HepG2 (cell line): ENCODE results near the gene MEX3A. TPM values are rescaled to one million over a fixed set of nuclear protein-coding genes. Genes with fewer than 3 reads are reported as not detected.

ENCODE experiments used
- ATAC-seq: fragments of 200-7000 bp; cut with Tn5 transposase; 3 replicates; pipeline ENCODE4 v1.9.1; 2020; ENCODE audit warnings: mild to moderate bottlenecking, moderate library complexity
- BruUV-seq: library from RNA; stranded (reverse); fragments of 400-500 nt; replicated peaks from 2 replicates; lab custom pipeline; 2021; lab: Mats Ljungman, UMichigan
- CTCF ChIA-PET: fragments of 300-600 bp; formaldehyde crosslinking; extraction: SDS; loops from one replicate; lab custom pipeline; 2021; ENCODE audit warnings: low total read pairs, inconsistent platforms, low intra/inter-chr PET ratio; lab: Yijun Ruan, JAX
- POLR2A ChIA-PET: fragments of 350-600 bp; sonication (Branson Sonifier 250); formaldehyde crosslinking; loops from one replicate; lab custom pipeline; 2020; ENCODE audit warnings: antibody characterized with exemption, inconsistent platforms; lab: Yijun Ruan, JAX
- DNase-seq: peaks from one replicate; pipeline ENCODE4 v3.0.0-alpha.2; 2015; ENCODE audit warnings: low spot score
- FAIRE-seq: peaks from 3 replicates; lab custom pipeline; 2011; peaks lifted over from hg19 to GRCh38; lab: Jason Lieb, UNC
- H2AFZ ChIP-seq: one replicate; pipeline ENCODE4 v1.6.1; 2011; ENCODE audit warnings: low read length, inconsistent platforms
- H3K27ac ChIP-seq: fragments of 300-600 bp; 3 replicates; pipeline ENCODE4 v1.8.0; 2011; ENCODE audit warnings: mixed run types, mild to moderate bottlenecking, mixed read lengths, low read length, inconsistent platforms; ENCODE audit not compliant: insufficient read depth; ENCODE audit errors: extremely low read length
- H3K27me3 ChIP-seq, 2 experiments: fragments of 200-600 bp in 1 of 2; 2 replicates in 1 of 2; 3 replicates in 1 of 2; pipeline versions ENCODE4 v1.6.0 to v1.8.0; 2011; ENCODE audit warnings: low read length in 2 of 2, mild to moderate bottlenecking in 2 of 2, moderate library complexity in 2 of 2, inconsistent platforms in 1 of 2; ENCODE audit not compliant: insufficient read depth in 2 of 2, control insufficient read depth in 1 of 2
- H3K36me3 ChIP-seq, 2 experiments: fragments of 200-600 bp in 1 of 2; replicated peaks in 1 of 2; 2 replicates in 1 of 2; 3 replicates in 1 of 2; pipeline versions ENCODE4 v1.5.1 to v1.8.0; 2011; ENCODE audit warnings: low read length in 2 of 2, inconsistent platforms in 1 of 2; ENCODE audit not compliant: insufficient read depth in 2 of 2, control insufficient read depth in 1 of 2
- H3K4me1 ChIP-seq: 2 replicates; pipeline ENCODE4 v1.5.1; 2012; ENCODE audit warnings: low read length, inconsistent platforms; ENCODE audit not compliant: insufficient read depth
- H3K4me2 ChIP-seq: 2 replicates; pipeline ENCODE4 v1.6.0; 2011; ENCODE audit warnings: low read depth, low read length, inconsistent platforms
- H3K4me3 ChIP-seq, 3 experiments: fragments of 200-600 bp in 1 of 3; sonication (generic), shearing (Covaris generic) in 1 of 3; replicated peaks in 1 of 3; 2 replicates each; pipeline ENCODE4 v1.5.1; 2011 to 2016; ENCODE audit warnings: low read length in 3 of 3, inconsistent platforms in 2 of 3, low read depth in 2 of 3, mild to moderate bottlenecking in 2 of 3, control low read depth in 1 of 3, mixed read lengths in 1 of 3; ENCODE audit not compliant: insufficient read depth in 1 of 3
- H3K79me2 ChIP-seq: one replicate; pipeline ENCODE4 v1.6.1; 2011; ENCODE audit warnings: low read length, inconsistent platforms; ENCODE audit not compliant: insufficient read depth
- H3K9ac ChIP-seq: 2 replicates; pipeline ENCODE4 v1.6.0; 2011; ENCODE audit warnings: mild to moderate bottlenecking, low read depth, low read length, inconsistent platforms; ENCODE audit not compliant: insufficient read depth
- H3K9me3 ChIP-seq: 2 replicates; pipeline ENCODE4 v1.5.1; 2012; ENCODE audit warnings: mild to moderate bottlenecking, low read length
- H4K20me1 ChIP-seq: 2 replicates; pipeline ENCODE4 v1.6.0; 2011; ENCODE audit warnings: inconsistent platforms, mild to moderate bottlenecking, low read length, moderate library complexity; ENCODE audit not compliant: insufficient read depth
- ATF5 ChIP-seq: sonication (generic); formaldehyde crosslinking; IDR thresholded peaks from 2 replicates; pipeline ENCODE4 v1.4.0; 2020; ENCODE audit warnings: mild to moderate bottlenecking, low read depth, missing genetic modification reagents
- DPF2 ChIP-seq: sonication (generic); formaldehyde crosslinking; IDR thresholded peaks from 2 replicates; pipeline ENCODE4 v1.4.0; 2020; ENCODE audit warnings: mild to moderate bottlenecking, low read depth, missing genetic modification reagents, borderline replicate concordance
- GABPA ChIP-seq, 2 experiments: IDR thresholded peaks; 2 replicates each; pipeline ENCODE4 v1.6.1; 2011 to 2016; ENCODE audit warnings: low read depth in 2 of 2, low read length in 1 of 2, missing biosample characterization in 1 of 2, missing genetic modification characterization in 1 of 2
- HMG20A ChIP-seq: IDR thresholded peaks from 2 replicates; pipeline ENCODE4 v1.6.1; 2016; ENCODE audit warnings: borderline replicate concordance
- HNF4G ChIP-seq, 2 experiments: sonication (generic) in 1 of 2; formaldehyde crosslinking in 1 of 2; IDR thresholded peaks; 2 replicates each; pipeline versions ENCODE4 v1.4.0 to v1.6.1; 2011 to 2020; ENCODE audit warnings: borderline replicate concordance in 2 of 2, low read depth in 2 of 2, mild to moderate bottlenecking in 2 of 2, low read length in 1 of 2, missing genetic modification reagents in 1 of 2, moderate library complexity in 1 of 2
- KLF6 ChIP-seq: IDR thresholded peaks from 2 replicates; pipeline ENCODE4 v1.8.0; 2016; ENCODE audit warnings: missing biosample characterization, missing genetic modification reagents
- MAFK ChIP-seq, 2 experiments: IDR thresholded peaks in 1 of 2; conservative IDR thresholded peaks in 1 of 2; 2 replicates each; pipeline ENCODE4 v1.6.1; 2011; ENCODE audit warnings: improper control_type of control experiment in 2 of 2, low read length in 2 of 2
- MLLT10 ChIP-seq: sonication (generic); formaldehyde crosslinking; IDR thresholded peaks from 2 replicates; pipeline ENCODE4 v1.4.0; 2020; ENCODE audit warnings: missing genetic modification reagents
- MTF1 ChIP-seq: sonication (generic); formaldehyde crosslinking; IDR thresholded peaks from 2 replicates; pipeline ENCODE4 v1.5.0; 2020; ENCODE audit warnings: missing genetic modification reagents
- NFE2 ChIP-seq: sonication (generic); formaldehyde crosslinking; IDR thresholded peaks from 2 replicates; pipeline ENCODE4 v1.4.0; 2020; ENCODE audit warnings: missing genetic modification reagents
- NFYB ChIP-seq: sonication (generic); formaldehyde crosslinking; IDR thresholded peaks from 2 replicates; pipeline ENCODE4 v1.4.0; 2020; ENCODE audit warnings: missing genetic modification reagents
- SNAI1 ChIP-seq: sonication (generic); formaldehyde crosslinking; IDR thresholded peaks from 2 replicates; pipeline ENCODE4 v1.5.0; 2020; ENCODE audit warnings: mild to moderate bottlenecking, missing genetic modification reagents, borderline replicate concordance
- U2AF1 ChIP-seq: fragments of 200-400 bp; formaldehyde crosslinking; optimal IDR thresholded peaks from 2 replicates; pipeline ENCODE3; 2017; ENCODE audit warnings: mild to moderate bottlenecking, low read depth, low read length
- ZBED4 ChIP-seq: sonication (generic); formaldehyde crosslinking; IDR thresholded peaks from 2 replicates; pipeline ENCODE4 v1.4.0; 2020; ENCODE audit warnings: missing genetic modification reagents, borderline replicate concordance
- ZFP36L2 ChIP-seq: sonication (generic); formaldehyde crosslinking; IDR thresholded peaks from 2 replicates; pipeline ENCODE4 v1.4.0; 2020; ENCODE audit warnings: missing genetic modification reagents
- ZNF234 ChIP-seq: sonication (generic); formaldehyde crosslinking; conservative IDR thresholded peaks from 2 replicates; pipeline ENCODE4 v1.5.1; 2020; ENCODE audit warnings: mild to moderate bottlenecking, missing genetic modification reagents
- ZNF530 ChIP-seq: sonication (generic); formaldehyde crosslinking; IDR thresholded peaks from 2 replicates; pipeline ENCODE4 v1.5.0; 2020; ENCODE audit warnings: low read depth, mild to moderate bottlenecking, missing genetic modification reagents
- ZNF577 ChIP-seq: sonication (generic); formaldehyde crosslinking; IDR thresholded peaks from 2 replicates; pipeline ENCODE4 v1.4.0; 2020; ENCODE audit warnings: mild to moderate bottlenecking, low read depth, missing genetic modification reagents, borderline replicate concordance
- ZNF703 ChIP-seq: sonication (generic); formaldehyde crosslinking; IDR thresholded peaks from 2 replicates; pipeline ENCODE4 v1.5.1; 2020; ENCODE audit warnings: missing genetic modification reagents, mild to moderate bottlenecking, moderate library complexity, borderline replicate concordance
- WGBS: methylation state at CpG from one replicate; pipeline ENCODE4 v1.1.6; 2017; ENCODE audit warnings: low lambda C conversion rate; 5-methylcytosine and 5-hydroxymethylcytosine counted together
- in situ Hi-C: cut with HindIII; loops from 2 replicates; pipeline ENCODE4 v1.10.0; 2017; ENCODE audit warnings: low pct_unique_long_range_greater_than_20kb; ENCODE audit not compliant: extremely low pct_ligation_motif_present
- intact Hi-C: fragments of 100-400 bp; cut with micrococcal nuclease; formaldehyde crosslinking; loops from one replicate; pipeline ENCODE4 v1.10.0; 2022; ENCODE audit not compliant: unreplicated experiment
- polyA plus RNA-seq, 8 experiments: library from polyadenylated mRNA; depleted of rRNA in 3 of 8; stranded (reverse) in 7 of 8; unstranded in 1 of 8; fragments of >200 nt; fragmentation: Illumina TruSeq in 4 of 8; extraction: Trizol in 4 of 8; gene quantifications; 2 replicates each; pipeline versions ENCODE4 v1.2.1 to v1.2.3, GENCODE V29; 2011 to 2016; ENCODE audit warnings: low read depth in 4 of 8, missing spikeins in 1 of 8, mixed read lengths in 1 of 8; ENCODE audit not compliant: insufficient read depth in 1 of 8
- total RNA-seq, 5 experiments: library from RNA; depleted of rRNA; stranded (reverse); fragments of >200 nt; fragmentation: Illumina TruSeq; extraction: Trizol; gene quantifications; 2 replicates each; pipeline ENCODE4 v1.2.3, GENCODE V29; 2016; ENCODE audit warnings: low read depth in 1 of 5

MEX3A gene
- total and polyA plus RNA-seq, 2 of the 13 experiments (the other 11 are each of a cell fraction or from before 2014, with no cell fraction given): 7.6 to 9.1 TPM

- TF ChIP-seq HNF4G (IDR thresholded peaks at IDR 0.05; ENCODE audit: borderline replicate concordance, low read depth, low read length) (peak; percentile 55), HNF4G (CRISPR knock-in tag; IDR thresholded peaks at IDR 0.05; ENCODE audit: borderline replicate concordance, low read depth) (no peak), MAFK (conservative IDR thresholded peaks at IDR 0.05 in 1 of 2, IDR thresholded peaks at IDR 0.05 in 1 of 2; ENCODE audit: low read length in 2 of 2) (no peak), ZNF577 (CRISPR knock-in tag) (no peak)
These were observed 17.0 kb upstream of the MEX3A start (continued) for GRCh38 chr1:156099282-156099681.

- H3K4me1 ChIP-seq: peaks cover 81% of the 10 kb centered on the region
- TF ChIP-seq MLLT10 (CRISPR knock-in tag) (no peak), NFYB (CRISPR knock-in tag) (no peak), NFE2 (no peak), ZNF530 (CRISPR knock-in tag) (no peak), SNAI1 (CRISPR knock-in tag) (no peak), ZBED4 (CRISPR knock-in tag) (no peak), ATF5 (CRISPR knock-in tag) (no peak), HMG20A (CRISPR knock-in tag) (no peak), U2AF1 (no peak), ZNF703 (CRISPR knock-in tag) (no peak), MTF1 (CRISPR knock-in tag) (no peak), KLF6 (CRISPR knock-in tag) (no peak), DPF2 (no peak), ZNF234 (CRISPR knock-in tag) (no peak), ZFP36L2 (CRISPR knock-in tag) (no peak), GABPA (IDR thresholded peaks at IDR 0.05; ENCODE audit: low read depth, low read length) (no peak), GABPA (CRISPR knock-in tag; IDR thresholded peaks at IDR 0.05; ENCODE audit: low read depth) (no peak)
These were observed 16.5 kb upstream of the MEX3A start for GRCh38 chr1:156098784-156099183.

More at GRCh38 chr1:156098784-156099183, 16.5 kb upstream of the MEX3A start:
- Histone ChIP-seq H4K20me1 (no peaks in the 10 kb centered on the region), H3K27ac (peak overlapping the region; percentile 3), H3K4me3 (no peak overlapping the region), H2AFZ (no peak overlapping the region), H3K4me2 (no peak overlapping the region), H3K79me2 (no peaks in the 10 kb centered on the region), H3K9me3 (no peaks in the 10 kb centered on the region), H3K9ac (peak overlapping the region; percentile 6; the same call in 1 of the 2 replicates), H3K27me3 (no peaks in the 10 kb centered on the region), H3K36me3 (peaks cover 2% of the 10 kb centered on the region in 2 experiments; a peak in 1 of 5 replicates)
- CTCF ChIA-PET: no interaction called here
- intact Hi-C loops: no loop called here
- ATAC-seq (no peak), DNase-seq (no peak), FAIRE-seq (no peak)
- WGBS: 86% methylated on average over 2 of the region's 2 CpGs
- POLR2A ChIA-PET: interaction anchor here (3.0 to 11.0 kb wide), 3 partner anchors 16 to 30 kb away, joined by 11 to 113 read pairs (median 14); partner anchors contain the start of gene LMNA
- in situ Hi-C loops: loop anchor here (5.0 kb wide), 1 partner anchor 34 kb away; no protein-coding TSS in a partner anchor
- no TSS peak for BruUV-seq
